ENCODE measurements around the gene LRRC28.

Gene LRRC28

DNA sequence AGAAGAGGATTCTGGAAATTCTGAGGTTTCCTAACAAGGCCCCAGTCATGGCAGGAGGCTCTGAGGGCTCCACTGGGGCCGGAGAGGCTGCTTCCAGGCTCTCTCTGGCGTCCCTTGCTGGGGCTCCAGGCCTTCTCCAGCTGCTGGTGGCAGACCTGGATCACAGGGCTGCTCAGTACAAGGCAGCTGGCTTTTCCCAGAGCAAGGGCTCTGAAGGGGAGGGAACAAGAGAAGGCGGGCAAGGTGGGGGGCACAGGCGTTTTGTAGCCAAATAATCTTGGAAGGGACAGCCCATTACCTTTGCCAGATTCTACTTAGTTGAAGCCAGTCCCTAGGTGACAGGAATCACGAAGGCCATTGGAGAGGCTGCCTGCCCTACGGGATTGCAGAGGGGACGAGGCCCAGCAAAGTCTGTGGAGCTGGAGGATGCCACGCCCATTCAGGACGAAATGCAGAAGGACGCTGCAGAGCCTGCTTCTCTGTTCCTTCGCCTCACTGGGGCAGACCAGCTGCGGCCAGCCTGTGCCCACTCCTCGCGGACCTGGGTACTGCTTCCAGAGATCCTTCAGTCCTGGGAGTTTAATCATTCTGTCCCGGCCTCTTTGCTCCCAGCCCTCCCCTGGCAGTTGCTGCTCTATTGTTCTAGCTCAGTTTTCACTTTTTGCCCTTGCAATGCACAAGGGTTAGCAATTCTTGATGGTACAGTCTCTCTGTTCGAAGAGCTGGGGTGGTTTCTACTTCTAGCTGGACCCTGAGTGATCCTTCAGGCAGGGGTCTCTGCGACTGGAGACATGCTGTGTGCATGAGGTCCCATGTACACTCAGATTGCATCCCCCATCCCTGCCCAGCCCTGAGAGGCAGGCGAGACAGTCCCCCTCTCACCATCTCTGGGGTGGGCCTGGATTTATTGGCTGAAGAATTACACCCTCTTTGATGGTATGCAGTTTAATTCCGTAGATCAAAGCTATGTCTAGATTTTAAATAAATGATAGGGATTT, 165.2 kb downstream of the LRRC28 start:
- TF ChIP-seq, protein P1, sequence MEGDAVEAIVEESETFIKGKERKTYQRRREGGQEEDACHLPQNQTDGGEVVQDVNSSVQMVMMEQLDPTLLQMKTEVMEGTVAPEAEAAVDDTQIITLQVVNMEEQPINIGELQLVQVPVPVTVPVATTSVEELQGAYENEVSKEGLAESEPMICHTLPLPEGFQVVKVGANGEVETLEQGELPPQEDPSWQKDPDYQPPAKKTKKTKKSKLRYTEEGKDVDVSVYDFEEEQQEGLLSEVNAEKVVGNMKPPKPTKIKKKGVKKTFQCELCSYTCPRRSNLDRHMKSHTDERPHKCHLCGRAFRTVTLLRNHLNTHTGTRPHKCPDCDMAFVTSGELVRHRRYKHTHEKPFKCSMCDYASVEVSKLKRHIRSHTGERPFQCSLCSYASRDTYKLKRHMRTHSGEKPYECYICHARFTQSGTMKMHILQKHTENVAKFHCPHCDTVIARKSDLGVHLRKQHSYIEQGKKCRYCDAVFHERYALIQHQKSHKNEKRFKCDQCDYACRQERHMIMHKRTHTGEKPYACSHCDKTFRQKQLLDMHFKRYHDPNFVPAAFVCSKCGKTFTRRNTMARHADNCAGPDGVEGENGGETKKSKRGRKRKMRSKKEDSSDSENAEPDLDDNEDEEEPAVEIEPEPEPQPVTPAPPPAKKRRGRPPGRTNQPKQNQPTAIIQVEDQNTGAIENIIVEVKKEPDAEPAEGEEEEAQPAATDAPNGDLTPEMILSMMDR (IDR thresholded peaks at IDR 0.05; ENCODE audit: low read depth, low read length, missing control alignments) = no peak
- H3K4me3 ChIP-seq (ENCODE audit: low read depth, low read length) = no peak overlapping the region
- DNase-seq (ENCODE audit: low read depth) = no peak

DNA sequence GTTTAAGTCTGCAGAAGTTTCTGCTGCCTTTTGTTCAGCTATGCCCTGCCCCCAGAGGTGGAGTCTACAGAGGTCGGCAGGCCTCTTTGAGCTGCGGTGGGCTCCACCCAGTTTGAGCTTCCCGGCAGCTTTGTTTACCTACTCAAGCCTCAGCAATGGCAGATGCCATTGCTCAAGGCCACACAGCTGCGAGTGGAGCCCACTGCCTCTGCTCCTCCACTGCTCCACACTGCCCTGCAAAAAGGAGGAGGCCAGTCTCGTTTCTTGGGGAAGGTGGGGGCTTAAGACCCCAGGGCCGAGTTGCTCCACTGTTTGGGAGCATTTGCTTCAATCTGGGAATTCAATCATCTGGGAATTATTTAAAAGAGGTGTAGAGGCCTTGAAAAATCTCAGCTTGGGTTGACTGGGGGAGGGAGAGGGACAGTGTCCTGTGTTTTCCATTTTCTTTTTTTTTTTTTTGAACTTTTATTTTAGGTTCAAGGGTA, 169.9 kb downstream of the LRRC28 start:
- TF ChIP-seq, protein P1 (IDR thresholded peaks at IDR 0.05; ENCODE audit: low read depth, low read length, missing control alignments) = no peak
- no peak overlapping the region for H3K4me3 ChIP-seq (ENCODE audit: low read depth, low read length)
- DNase-seq (ENCODE audit: low read depth) = no peak

DNA sequence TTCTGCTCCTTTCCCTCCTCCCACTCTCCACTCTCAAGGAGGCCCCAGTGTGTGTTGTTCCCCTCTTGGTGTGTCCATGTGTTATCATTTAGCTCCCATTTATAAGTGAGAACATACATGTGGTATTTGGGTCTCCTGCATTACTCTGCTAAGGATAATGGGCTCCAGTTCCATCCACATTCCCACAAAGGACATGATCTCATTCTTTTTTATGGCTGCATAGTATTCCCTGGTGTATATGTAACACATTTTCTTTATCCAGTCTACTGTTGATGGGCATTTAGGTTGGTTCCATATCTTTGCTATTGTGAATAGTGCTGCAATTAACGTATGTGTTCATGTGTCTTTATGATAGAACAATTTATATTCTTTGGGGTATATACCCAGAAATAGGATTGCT, 170.5 kb downstream of the LRRC28 start:
- TF ChIP-seq, protein P1 (IDR thresholded peaks at IDR 0.05; ENCODE audit: low read depth, low read length, missing control alignments) = no peak
- no peak for DNase-seq (ENCODE audit: low read depth)
- no peak overlapping the region for H3K4me3 ChIP-seq (ENCODE audit: low read depth, low read length)

DNA sequence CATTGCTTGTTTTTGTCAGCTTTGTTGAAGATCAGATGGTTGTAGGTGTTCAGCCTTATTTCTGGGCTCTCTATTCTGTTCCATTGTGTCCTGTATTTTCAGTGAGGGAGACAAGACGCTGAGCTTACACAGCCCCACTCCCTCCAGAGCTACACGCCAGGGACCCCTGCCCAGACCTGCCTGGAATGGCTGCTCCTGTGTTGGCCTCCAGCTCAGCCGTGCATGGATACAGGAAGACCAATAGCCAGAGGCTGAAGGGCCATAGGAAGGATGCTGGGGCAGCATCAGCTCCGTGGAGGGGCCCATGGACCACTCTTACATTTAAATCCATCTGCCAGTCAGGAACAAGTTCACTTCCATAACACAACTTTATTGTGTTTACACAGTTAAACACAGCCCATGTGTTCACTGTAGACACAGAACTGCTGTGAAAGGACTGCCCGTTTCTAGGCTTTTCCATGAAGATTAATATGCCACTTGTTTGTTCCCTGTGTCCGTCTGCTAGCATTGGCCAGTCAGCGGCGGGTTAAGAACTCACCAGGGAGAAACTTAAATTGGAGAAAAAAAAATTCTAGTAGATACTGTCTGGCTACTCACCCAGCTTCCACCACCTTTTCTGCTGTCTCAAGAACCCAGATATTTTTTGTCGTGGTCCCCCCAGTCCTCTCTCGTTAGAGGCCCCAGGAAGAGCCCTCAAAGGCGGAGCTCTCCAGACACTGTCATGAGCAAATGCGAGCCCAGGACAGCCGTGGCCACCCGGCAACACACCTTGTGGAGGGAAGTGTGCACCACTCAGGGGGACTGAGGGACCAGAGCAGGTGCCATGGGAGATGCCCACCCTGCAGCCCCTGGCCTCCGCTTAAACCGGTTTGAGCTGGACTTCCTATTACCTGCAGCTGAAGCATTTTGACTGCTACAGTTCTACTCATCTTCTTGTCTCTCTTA, 172.2 kb downstream of the LRRC28 start:
- TF ChIP-seq, protein P1 (IDR thresholded peaks at IDR 0.05; ENCODE audit: low read depth, low read length, missing control alignments) = no peak
- H3K4me3 ChIP-seq (ENCODE audit: low read depth, low read length) = no peak overlapping the region
- DNase-seq (ENCODE audit: low read depth) = no peak

DNA sequence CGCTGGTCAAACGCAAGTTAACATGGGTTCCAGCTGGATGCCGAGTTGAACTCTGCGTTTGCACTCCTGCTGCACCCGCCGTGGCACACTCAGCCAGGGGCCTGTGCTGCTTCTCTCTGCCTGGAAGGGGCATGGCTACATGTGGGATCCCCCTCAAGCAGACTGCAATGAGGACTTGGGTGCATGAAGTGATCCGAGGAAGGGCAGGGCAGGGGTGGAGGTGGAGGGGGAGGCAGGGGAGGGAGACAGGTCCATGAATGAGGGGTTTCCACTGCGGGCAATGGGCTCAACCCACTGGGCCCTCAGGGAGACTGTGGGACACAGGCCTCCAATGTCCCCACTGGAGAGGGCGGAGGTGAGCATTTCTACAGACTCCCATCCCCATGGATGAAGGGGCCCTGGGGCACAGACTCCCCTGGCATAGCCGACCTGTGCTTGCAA, 172.9 kb downstream of the LRRC28 start:
- H3K4me3 ChIP-seq (ENCODE audit: low read depth, low read length) = no peak overlapping the region
- TF ChIP-seq, protein P1 (IDR thresholded peaks at IDR 0.05; ENCODE audit: low read depth, low read length, missing control alignments) = no peak
- DNase-seq (ENCODE audit: low read depth) = no peak

DNA sequence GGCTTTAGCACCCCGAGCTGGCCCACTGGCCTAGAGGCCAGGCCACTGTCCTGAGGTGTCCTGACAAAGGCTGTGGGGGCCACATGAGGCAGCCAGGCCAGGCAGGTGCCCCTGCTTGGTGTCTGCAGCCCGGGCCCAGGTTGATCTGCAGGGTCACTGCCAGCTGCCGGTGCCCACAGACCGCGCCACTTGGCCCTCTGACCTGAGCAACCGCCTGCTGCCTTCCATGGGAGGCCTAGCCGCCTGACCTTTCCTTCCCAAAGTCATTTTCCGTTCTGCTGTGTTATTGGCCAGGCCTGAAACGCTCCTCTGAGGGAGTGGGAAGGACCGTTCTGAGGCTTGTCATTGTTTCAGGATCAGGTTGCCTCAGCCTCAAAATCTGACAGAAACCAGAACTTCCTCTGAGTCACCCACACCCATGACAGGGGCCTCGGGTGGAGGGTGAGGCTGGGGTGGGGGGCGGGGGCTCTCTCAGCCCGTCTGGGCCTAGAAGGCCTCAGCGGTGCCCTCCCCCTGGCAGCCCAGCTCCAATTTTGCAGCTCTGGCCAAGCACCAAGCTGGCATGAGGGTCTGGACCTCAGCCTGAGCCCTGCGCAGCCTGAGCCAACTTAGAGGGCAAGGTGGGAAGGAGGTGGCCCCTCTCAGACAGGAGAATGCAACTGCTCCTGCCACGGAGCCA, 173.8 kb downstream of the LRRC28 start:
- peak; percentile 33 for DNase-seq (ENCODE audit: low read depth)
- TF ChIP-seq, protein P1 (IDR thresholded peaks at IDR 0.05; ENCODE audit: low read depth, low read length, missing control alignments) = no peak
- no peak overlapping the region for H3K4me3 ChIP-seq (ENCODE audit: low read depth, low read length)
